ENCODE results near the gene MELTF.

The MELTF gene

GRCh38 chr3:196985298-196985697 is 44.3 kb downstream of the MELTF start:
- Histone ChIP-seq H3K27me3 (ENCODE audit: control insufficient read depth in 5 of 5, insufficient read depth in 4 of 5, low read length in 5 of 5) (peaks cover 0 to 9% (median 5%) of the 10 kb centered on the region in 5 donors), H3K4me3 (ENCODE audit: low read depth in 1 of 5, low read length in 5 of 5) (no peak overlapping the region), H3K36me3 (ENCODE audit: control insufficient read depth in 5 of 5, insufficient read depth in 5 of 5, low read length in 5 of 5) (no peaks in the 10 kb centered on the region), H3K4me1 (ENCODE audit: control insufficient read depth in 5 of 5, insufficient read depth in 5 of 5, low read length in 5 of 5) (no peaks in the 10 kb centered on the region), H3K9me3 (ENCODE audit: control insufficient read depth in 5 of 5, low read length in 5 of 5) (peaks cover 0 to 4% (median 3%) of the 10 kb centered on the region in 5 donors), H3K27ac (ENCODE audit: low read depth, low read length) (no peak overlapping the region), H3K9ac (ENCODE audit: low read length in 5 of 5) (no peak overlapping the region)

GRCh38 chr3:196983186-196983585 is 46.4 kb downstream of the MELTF start:
- H3K36me3 ChIP-seq (ENCODE audit: control insufficient read depth in 5 of 5, insufficient read depth in 5 of 5, low read length in 5 of 5), result no peaks in the 10 kb centered on the region
- peaks cover 0 to 5% (median 2%) of the 10 kb centered on the region in 5 donors for H3K27me3 ChIP-seq (ENCODE audit: control insufficient read depth in 5 of 5, insufficient read depth in 4 of 5, low read length in 5 of 5)
- H3K27ac ChIP-seq (ENCODE audit: low read depth, low read length), result no peak overlapping the region
- peaks cover 0 to 12% (median 0%) of the 10 kb centered on the region in 5 donors for H3K4me1 ChIP-seq (ENCODE audit: control insufficient read depth in 5 of 5, insufficient read depth in 5 of 5, low read length in 5 of 5)
- no peak overlapping the region for H3K4me3 ChIP-seq (ENCODE audit: low read depth in 1 of 5, low read length in 5 of 5)
- no peak overlapping the region for H3K9ac ChIP-seq (ENCODE audit: low read length in 5 of 5)
- H3K9me3 ChIP-seq (ENCODE audit: control insufficient read depth in 5 of 5, low read length in 5 of 5), result peaks cover 0 to 4% (median 3%) of the 10 kb centered on the region in 5 donors

- Histone ChIP-seq H3K9me3 (ENCODE audit: control insufficient read depth in 5 of 5, low read length in 5 of 5) (peaks cover 0 to 4% (median 3%) of the 10 kb centered on the region in 5 donors), H3K36me3 (ENCODE audit: control insufficient read depth in 5 of 5, insufficient read depth in 5 of 5, low read length in 5 of 5) (no peaks in the 10 kb centered on the region), H3K4me1 (ENCODE audit: control insufficient read depth in 5 of 5, insufficient read depth in 5 of 5, low read length in 5 of 5) (peaks cover 0 to 12% (median 0%) of the 10 kb centered on the region in 5 donors), H3K9ac (ENCODE audit: low read length in 5 of 5) (no peak overlapping the region), H3K4me3 (ENCODE audit: low read depth in 1 of 5, low read length in 5 of 5) (no peak overlapping the region), H3K27ac (ENCODE audit: low read depth, low read length) (no peak overlapping the region), H3K27me3 (ENCODE audit: control insufficient read depth in 5 of 5, insufficient read depth in 4 of 5, low read length in 5 of 5) (peaks cover 0 to 5% (median 0%) of the 10 kb centered on the region in 5 donors)
Measured at GRCh38 chr3:196981657-196982056, 48.0 kb downstream of the MELTF start.

GRCh38 chr3:196979545-196979944 is 50.1 kb downstream of the MELTF start:
- Histone ChIP-seq H3K27me3 (ENCODE audit: control insufficient read depth in 5 of 5, insufficient read depth in 4 of 5, low read length in 5 of 5) (no peaks in the 10 kb centered on the region), H3K27ac (ENCODE audit: low read depth, low read length) (peak overlapping the region; percentile 40), H3K4me1 (ENCODE audit: control insufficient read depth in 5 of 5, insufficient read depth in 5 of 5, low read length in 5 of 5) (peaks cover 0 to 12% (median 0%) of the 10 kb centered on the region in 5 donors), H3K9ac (ENCODE audit: low read length in 5 of 5) (no peak overlapping the region), H3K4me3 (ENCODE audit: low read depth in 1 of 5, low read length in 5 of 5) (no peak overlapping the region), H3K36me3 (ENCODE audit: control insufficient read depth in 5 of 5, insufficient read depth in 5 of 5, low read length in 5 of 5) (no peaks in the 10 kb centered on the region), H3K9me3 (ENCODE audit: control insufficient read depth in 5 of 5, low read length in 5 of 5) (peaks cover 0 to 4% (median 3%) of the 10 kb centered on the region in 5 donors)

GRCh38 chr3:196976941-196977340 is 52.7 kb downstream of the MELTF start:
- Histone ChIP-seq H3K4me3 (ENCODE audit: low read depth in 1 of 5, low read length in 5 of 5) (no peak overlapping the region), H3K27ac (ENCODE audit: low read depth, low read length) (no peak overlapping the region), H3K9me3 (ENCODE audit: control insufficient read depth in 5 of 5, low read length in 5 of 5) (no peaks in the 10 kb centered on the region), H3K27me3 (ENCODE audit: control insufficient read depth in 5 of 5, insufficient read depth in 4 of 5, low read length in 5 of 5) (no peaks in the 10 kb centered on the region), H3K36me3 (ENCODE audit: control insufficient read depth in 5 of 5, insufficient read depth in 5 of 5, low read length in 5 of 5) (no peaks in the 10 kb centered on the region), H3K4me1 (ENCODE audit: control insufficient read depth in 5 of 5, insufficient read depth in 5 of 5, low read length in 5 of 5) (peaks cover 0 to 12% (median 0%) of the 10 kb centered on the region in 5 donors), H3K9ac (ENCODE audit: low read length in 5 of 5) (no peak overlapping the region)

- H3K4me1 ChIP-seq (ENCODE audit: control insufficient read depth in 5 of 5, insufficient read depth in 5 of 5, low read length in 5 of 5), result peaks cover 0 to 12% (median 0%) of the 10 kb centered on the region in 5 donors
- H3K27ac ChIP-seq (ENCODE audit: low read depth, low read length), result no peak overlapping the region
- H3K27me3 ChIP-seq (ENCODE audit: control insufficient read depth in 5 of 5, insufficient read depth in 4 of 5, low read length in 5 of 5), result no peaks in the 10 kb centered on the region
- no peak overlapping the region for H3K4me3 ChIP-seq (ENCODE audit: low read depth in 1 of 5, low read length in 5 of 5)
- H3K9me3 ChIP-seq (ENCODE audit: control insufficient read depth in 5 of 5, low read length in 5 of 5), result no peaks in the 10 kb centered on the region
- no peaks in the 10 kb centered on the region for H3K36me3 ChIP-seq (ENCODE audit: control insufficient read depth in 5 of 5, insufficient read depth in 5 of 5, low read length in 5 of 5)
- H3K9ac ChIP-seq (ENCODE audit: low read length in 5 of 5), result no peak overlapping the region
Measured at GRCh38 chr3:196975349-196975748, 54.3 kb downstream of the MELTF start.

GRCh38 chr3:196974661-196975060 is 55.0 kb downstream of the MELTF start:
- Histone ChIP-seq H3K4me1 (ENCODE audit: control insufficient read depth in 5 of 5, insufficient read depth in 5 of 5, low read length in 5 of 5) (peaks cover 0 to 10% (median 0%) of the 10 kb centered on the region in 5 donors), H3K27ac (ENCODE audit: low read depth, low read length) (no peak overlapping the region), H3K9me3 (ENCODE audit: control insufficient read depth in 5 of 5, low read length in 5 of 5) (no peaks in the 10 kb centered on the region), H3K36me3 (ENCODE audit: control insufficient read depth in 5 of 5, insufficient read depth in 5 of 5, low read length in 5 of 5) (no peaks in the 10 kb centered on the region), H3K4me3 (ENCODE audit: low read depth in 1 of 5, low read length in 5 of 5) (no peak overlapping the region), H3K27me3 (ENCODE audit: control insufficient read depth in 5 of 5, insufficient read depth in 4 of 5, low read length in 5 of 5) (no peaks in the 10 kb centered on the region), H3K9ac (ENCODE audit: low read length in 5 of 5) (no peak overlapping the region)

- H3K9ac ChIP-seq (ENCODE audit: low read length in 5 of 5), result no peak overlapping the region
- peaks cover 2 to 21% (median 11%) of the 10 kb centered on the region in 5 donors for H3K4me1 ChIP-seq (ENCODE audit: control insufficient read depth in 5 of 5, insufficient read depth in 5 of 5, low read length in 5 of 5)
- no peak overlapping the region for H3K27ac ChIP-seq (ENCODE audit: low read depth, low read length)
- no peaks in the 10 kb centered on the region for H3K9me3 ChIP-seq (ENCODE audit: control insufficient read depth in 5 of 5, low read length in 5 of 5)
- H3K27me3 ChIP-seq (ENCODE audit: control insufficient read depth in 5 of 5, insufficient read depth in 4 of 5, low read length in 5 of 5), result no peaks in the 10 kb centered on the region
- H3K36me3 ChIP-seq (ENCODE audit: control insufficient read depth in 5 of 5, insufficient read depth in 5 of 5, low read length in 5 of 5), result peaks cover 0 to 4% (median 0%) of the 10 kb centered on the region in 5 donors
- no peak overlapping the region for H3K4me3 ChIP-seq (ENCODE audit: low read depth in 1 of 5, low read length in 5 of 5)
Measured at GRCh38 chr3:196971094-196971698, 58.4 kb downstream of the MELTF start.

GRCh38 chr3:196970547-196971093 is 59.0 kb downstream of the MELTF start:
- no peak overlapping the region for H3K9ac ChIP-seq (ENCODE audit: low read length in 5 of 5)
- peaks cover 2 to 21% (median 11%) of the 10 kb centered on the region in 5 donors for H3K4me1 ChIP-seq (ENCODE audit: control insufficient read depth in 5 of 5, insufficient read depth in 5 of 5, low read length in 5 of 5)
- H3K27ac ChIP-seq (ENCODE audit: low read depth, low read length), result no peak overlapping the region
- no peak overlapping the region for H3K4me3 ChIP-seq (ENCODE audit: low read depth in 1 of 5, low read length in 5 of 5)
- no peaks in the 10 kb centered on the region for H3K9me3 ChIP-seq (ENCODE audit: control insufficient read depth in 5 of 5, low read length in 5 of 5)
- H3K27me3 ChIP-seq (ENCODE audit: control insufficient read depth in 5 of 5, insufficient read depth in 4 of 5, low read length in 5 of 5), result no peaks in the 10 kb centered on the region
- H3K36me3 ChIP-seq (ENCODE audit: control insufficient read depth in 5 of 5, insufficient read depth in 5 of 5, low read length in 5 of 5), result peaks cover 0 to 4% (median 0%) of the 10 kb centered on the region in 5 donors

- Histone ChIP-seq H3K36me3 (ENCODE audit: control insufficient read depth in 5 of 5, insufficient read depth in 5 of 5, low read length in 5 of 5) (peaks cover 0 to 4% (median 0%) of the 10 kb centered on the region in 5 donors), H3K4me1 (ENCODE audit: control insufficient read depth in 5 of 5, insufficient read depth in 5 of 5, low read length in 5 of 5) (peaks cover 2 to 21% (median 11%) of the 10 kb centered on the region in 5 donors), H3K4me3 (ENCODE audit: low read depth in 1 of 5, low read length in 5 of 5) (peak overlapping the region in 4 of 5 donors; percentile 75 to 84 (median 80)), H3K9ac (ENCODE audit: low read length in 5 of 5) (peak overlapping the region in 1 of 5 donors; percentile 77), H3K27ac (ENCODE audit: low read depth, low read length) (no peak overlapping the region), H3K27me3 (ENCODE audit: control insufficient read depth in 5 of 5, insufficient read depth in 4 of 5, low read length in 5 of 5) (no peaks in the 10 kb centered on the region), H3K9me3 (ENCODE audit: control insufficient read depth in 5 of 5, low read length in 5 of 5) (no peaks in the 10 kb centered on the region)
Measured at GRCh38 chr3:196969660-196970546, 59.7 kb downstream of the MELTF start.

Data from subcutaneous abdominal adipose tissue (tissue), 5 donors.